HG03520 (cell line): ENCODE measurements around the gene CAMTA1.

Experiments used
- ATAC-seq: cut with Tn5 transposase; IDR thresholded peaks from one replicate; pipeline ENCODE4 v1.9.1; 2021; ENCODE audit warnings: mild to moderate bottlenecking, moderate library complexity; ENCODE audit not compliant: unreplicated experiment

The CAMTA1 gene

DNA sequence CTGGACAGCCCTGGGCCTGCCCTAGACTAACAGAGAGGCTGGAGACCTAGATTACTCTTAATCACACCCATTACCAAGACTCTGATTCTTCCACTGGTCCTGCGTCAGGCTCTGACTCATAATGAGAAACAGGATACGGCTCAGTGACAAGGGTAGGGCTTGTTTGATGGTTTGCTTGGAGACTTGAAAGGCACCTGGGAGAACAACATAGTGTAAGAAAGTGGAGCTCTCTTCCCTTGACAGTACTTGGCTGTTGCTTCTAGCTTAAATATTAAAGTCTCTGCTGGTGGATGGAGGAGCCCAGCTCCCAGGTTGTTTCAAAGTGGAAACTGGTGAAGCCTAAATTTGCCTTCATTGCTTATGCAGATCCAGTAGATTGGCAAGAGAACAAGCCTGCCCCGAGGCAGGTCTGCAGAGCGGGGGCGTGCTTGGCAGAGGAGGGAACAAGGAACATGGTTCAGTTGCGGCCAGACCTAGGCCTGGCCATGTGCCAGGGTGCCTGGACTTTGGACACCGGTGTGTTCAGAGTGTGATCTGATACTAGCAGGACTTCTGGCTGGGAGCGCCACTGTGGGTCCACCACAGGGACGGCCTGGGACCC is 480.6 kb downstream of the CAMTA1 start:
- ATAC-seq = no peak

GRCh38 chr1:7266561-7266960 is 481.3 kb downstream of the CAMTA1 start:
- no peak for ATAC-seq

GRCh38 chr1:7267493-7267892 is 482.2 kb downstream of the CAMTA1 start:
- no peak for ATAC-seq

DNA sequence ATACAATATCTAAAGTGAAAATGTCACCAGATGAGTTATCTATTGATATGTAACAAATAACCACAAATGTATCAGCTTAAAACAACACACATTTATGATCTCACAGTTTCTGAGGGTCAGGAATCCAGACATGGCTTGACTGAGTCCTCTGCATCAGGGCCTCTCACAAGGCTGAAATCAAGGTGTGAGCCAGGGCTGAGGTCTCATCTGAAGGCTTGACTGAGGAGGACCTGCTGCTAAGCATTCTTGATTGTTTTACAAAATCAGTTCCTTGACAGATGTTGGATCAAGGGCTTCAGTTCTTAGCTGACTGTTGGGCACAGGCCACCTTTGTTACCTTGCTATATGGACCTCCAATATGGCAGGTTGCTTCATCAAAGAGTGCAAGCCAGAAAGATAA is 483.7 kb downstream of the CAMTA1 start:
- no peak for ATAC-seq

DNA sequence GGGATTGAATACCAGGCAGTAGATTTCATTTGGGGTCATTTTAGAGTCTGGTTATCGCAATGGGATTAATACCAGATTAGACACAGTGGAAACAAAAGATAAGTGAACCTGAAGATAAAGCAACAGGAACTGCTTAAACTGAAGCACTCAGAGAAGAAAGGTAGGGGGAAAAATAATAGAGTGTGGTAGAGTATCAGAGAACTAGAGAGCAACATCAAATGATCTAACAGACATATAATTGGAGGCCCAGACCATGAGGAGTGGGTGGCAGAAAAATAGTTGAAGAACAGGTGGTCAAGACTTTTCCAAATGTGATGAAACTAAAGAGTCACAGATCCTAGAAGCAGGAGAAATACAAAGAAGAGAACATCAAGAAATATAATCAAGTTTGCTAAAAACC is 484.3 kb downstream of the CAMTA1 start:
- no peak for ATAC-seq

GRCh38 chr1:7274256-7274655 is 489.0 kb downstream of the CAMTA1 start:
- no peak for ATAC-seq

GRCh38 chr1:7278045-7278444 is 492.8 kb downstream of the CAMTA1 start:
- ATAC-seq = no peak

- no peak for ATAC-seq
These were observed 493.8 kb downstream of the CAMTA1 start for GRCh38 chr1:7278827-7279765.

GRCh38 chr1:7279769-7280168 is 494.5 kb downstream of the CAMTA1 start:
- no peak for ATAC-seq

GRCh38 chr1:7280347-7280960 is 495.2 kb downstream of the CAMTA1 start:
- ATAC-seq = no peak

DNA sequence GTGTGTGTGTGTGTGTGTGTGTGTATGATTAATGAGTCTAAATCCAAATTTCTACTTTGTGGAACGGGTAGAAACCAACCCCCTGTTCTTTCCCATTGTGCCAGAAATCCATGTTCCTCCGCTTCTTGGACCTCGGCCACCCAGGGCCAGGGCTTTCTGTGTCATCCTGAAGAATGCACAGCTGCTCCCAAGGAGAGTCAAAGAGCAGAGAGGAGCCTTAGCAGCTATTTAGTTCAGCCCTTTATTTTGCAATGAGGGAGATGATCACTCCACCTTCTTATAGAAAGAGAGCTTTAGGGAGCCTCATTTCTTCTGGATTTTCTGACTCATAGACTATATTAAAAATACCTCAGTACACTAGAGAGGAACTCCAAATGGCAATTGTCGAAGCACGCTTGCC is 496.6 kb downstream of the CAMTA1 start:
- ATAC-seq = no peak

DNA sequence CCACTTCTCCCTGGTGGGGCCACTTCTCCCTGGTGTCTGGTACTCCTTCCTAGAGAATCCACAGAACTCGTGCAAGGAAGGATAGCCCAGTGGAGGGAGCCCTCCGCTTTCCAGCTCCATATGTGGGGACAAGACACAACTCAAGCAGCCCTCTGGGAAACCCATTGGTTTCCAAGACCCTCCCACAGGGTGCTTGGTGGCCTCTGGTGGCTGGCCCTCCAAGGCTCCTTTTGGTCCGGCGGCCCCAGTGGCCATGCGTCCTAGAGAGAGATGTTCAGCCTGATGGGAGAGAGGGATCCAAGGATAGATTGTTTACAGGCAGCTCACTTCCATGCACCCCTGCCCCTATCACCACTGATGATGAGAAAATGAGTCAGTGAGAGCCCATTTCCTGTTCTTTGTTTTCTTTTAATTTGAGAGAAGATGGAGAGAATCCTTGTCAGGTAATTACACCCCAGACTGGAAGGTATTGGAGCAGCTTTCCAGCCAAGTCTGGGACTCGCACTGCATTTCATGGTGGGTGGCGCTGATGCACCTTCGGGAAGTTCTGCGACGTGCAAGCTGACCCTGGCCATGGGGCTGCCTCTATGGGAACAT is 499.7 kb downstream of the CAMTA1 start:
- ATAC-seq = no peak

- no peak for ATAC-seq
These were observed 500.7 kb downstream of the CAMTA1 start for GRCh38 chr1:7285856-7286454.

DNA sequence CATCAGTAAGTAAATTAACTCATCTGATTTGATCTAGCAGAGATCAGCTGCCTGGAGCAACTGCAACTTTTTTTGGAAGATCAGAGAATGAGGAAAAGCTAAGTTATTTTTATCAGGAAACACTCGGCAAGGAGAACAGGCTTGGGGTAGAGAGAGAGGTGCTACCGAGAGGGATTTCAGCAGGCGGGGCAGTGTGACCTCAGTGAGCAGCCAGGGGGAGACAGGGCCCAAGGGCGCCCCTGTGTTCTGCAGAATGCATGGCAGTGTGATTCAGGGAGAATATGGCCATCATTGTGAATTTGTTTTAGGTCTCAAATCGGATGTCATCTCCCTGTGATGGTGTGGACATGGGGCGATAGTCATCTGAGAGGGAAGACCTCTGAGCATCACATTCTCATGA is 501.8 kb downstream of the CAMTA1 start:
- no peak for ATAC-seq

- ATAC-seq = no peak
These were observed 503.7 kb downstream of the CAMTA1 start for GRCh38 chr1:7288992-7289391.

DNA sequence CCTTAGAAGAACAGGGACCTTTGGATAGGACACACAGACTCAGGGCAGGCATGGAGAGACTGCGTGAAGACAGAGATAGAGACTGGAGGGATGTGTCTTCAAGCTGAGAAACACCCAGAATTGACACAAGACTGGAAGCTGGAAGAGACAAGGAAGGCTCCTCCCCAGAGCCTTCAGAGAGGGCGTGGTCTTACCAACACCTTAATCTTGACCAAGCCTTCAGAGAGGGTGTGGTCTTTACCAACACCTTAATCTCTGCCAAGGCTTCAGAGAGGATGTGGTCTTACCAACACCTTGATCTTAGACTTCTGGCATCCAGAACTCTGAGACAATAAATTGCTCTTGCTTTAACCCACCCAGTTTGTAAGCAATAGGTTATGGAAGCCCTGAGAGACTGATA is 504.4 kb downstream of the CAMTA1 start:
- ATAC-seq = no peak

DNA sequence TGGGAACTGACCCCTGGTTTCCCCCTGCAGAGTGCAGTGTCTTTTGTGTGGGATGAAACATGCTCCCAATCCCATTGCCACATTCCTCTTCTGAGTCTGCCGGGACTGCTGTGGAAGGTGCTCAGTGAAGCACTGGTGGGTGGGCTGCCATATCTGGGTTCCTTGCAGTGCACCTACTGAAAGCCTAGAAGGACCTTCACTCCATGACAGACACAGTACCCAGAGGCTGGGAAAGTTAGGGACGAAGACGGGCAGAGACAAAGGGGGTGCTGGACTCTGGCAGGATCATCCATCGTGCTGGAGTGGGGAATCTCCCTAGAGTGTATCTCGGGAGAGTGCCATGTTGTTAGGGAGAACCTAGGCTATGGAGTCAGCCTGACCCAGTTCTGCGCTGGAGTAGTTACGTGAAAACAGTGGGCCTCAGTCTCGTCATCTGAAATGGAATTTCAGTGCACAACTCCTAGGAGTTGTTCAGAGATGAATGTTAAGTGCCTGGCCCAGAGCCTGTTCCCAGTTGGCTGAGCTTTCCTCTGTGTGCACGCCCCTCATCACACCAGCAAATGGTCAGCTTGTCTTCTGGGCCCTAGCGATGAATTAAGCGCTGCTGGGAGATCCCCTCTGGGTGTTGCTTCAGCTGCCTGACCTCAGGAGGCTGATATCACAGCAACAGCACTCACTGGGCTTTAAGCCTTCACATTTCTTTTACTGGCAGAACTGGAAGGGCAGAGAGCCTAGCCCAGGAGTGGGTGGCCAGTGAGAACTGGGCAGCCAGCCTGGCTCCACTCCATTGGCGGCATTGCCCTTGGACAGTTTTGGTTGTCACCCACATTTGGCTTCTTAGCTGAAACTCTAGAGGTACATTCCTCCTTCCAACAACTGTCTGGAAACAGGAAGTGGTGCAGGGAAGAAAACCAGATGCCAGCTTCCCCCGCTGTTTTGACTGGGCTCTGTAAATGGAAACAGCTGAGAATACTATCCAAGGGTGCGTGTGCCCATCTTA is 506.0 kb downstream of the CAMTA1 start:
- ATAC-seq = no peak

GRCh38 chr1:7292036-7292681 is 506.9 kb downstream of the CAMTA1 start:
- no peak for ATAC-seq

DNA sequence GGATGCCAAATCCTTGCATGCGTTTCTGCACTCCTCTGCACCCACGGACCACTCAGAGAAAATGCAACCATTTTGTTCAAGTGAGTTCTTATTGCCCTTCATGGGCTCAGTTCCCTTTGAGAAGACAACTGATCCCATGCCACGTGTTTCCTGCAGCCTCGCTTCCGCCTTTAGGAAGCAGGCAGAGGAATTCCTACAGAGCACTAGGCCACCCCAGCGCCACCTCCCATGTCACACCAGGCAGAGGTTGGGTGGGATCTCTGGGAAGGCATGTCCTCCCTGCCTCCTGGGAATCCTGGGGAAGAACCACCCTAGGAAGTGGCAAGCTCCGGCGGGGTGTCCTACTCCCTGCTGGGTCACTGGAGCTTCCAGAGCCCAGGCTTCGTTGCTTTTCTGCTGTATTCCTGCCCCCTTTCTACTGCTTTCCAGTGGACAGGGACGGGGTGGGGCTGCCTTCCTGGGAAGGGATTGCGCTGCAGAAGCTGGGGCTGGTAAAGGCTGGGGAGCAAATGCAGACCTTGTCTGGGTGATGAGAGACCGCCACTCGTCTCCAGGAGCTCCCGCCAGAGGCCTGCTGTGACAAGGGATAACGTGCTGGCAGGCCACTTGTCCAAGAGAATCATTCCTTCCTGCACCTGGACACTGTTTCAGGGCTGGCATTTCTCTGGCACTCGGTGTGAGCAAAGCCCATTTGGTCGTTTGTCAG is 507.6 kb downstream of the CAMTA1 start:
- ATAC-seq = no peak
